OCI-LY7 (cell line): ENCODE data around the gene KLHDC8A.

Source experiments
- EZH2phosphoT487 ChIP-seq: fragments of 200-600 bp; sonication (generic); IDR thresholded peaks from 2 replicates; pipeline ENCODE4 v1.6.1; 2018; ENCODE audit warnings: low read depth, borderline replicate concordance, mild to moderate bottlenecking, mixed run types, antibody characterized with exemption, low read length, moderate library complexity, mixed read lengths
- TF ChIP-seq, protein P1 (sequence below): fragments of 200-600 bp; sonication (generic); conservative IDR thresholded peaks from 2 replicates; pipeline ENCODE4 v1.5.1; 2014; ENCODE audit warnings: mild to moderate bottlenecking, antibody characterized with exemption, low read length, moderate library complexity, mixed read lengths

GRCh38 chr1:205358579-205358978 lies 1.9 kb upstream of the KLHDC8A start:
- TF ChIP-seq, protein P1, sequence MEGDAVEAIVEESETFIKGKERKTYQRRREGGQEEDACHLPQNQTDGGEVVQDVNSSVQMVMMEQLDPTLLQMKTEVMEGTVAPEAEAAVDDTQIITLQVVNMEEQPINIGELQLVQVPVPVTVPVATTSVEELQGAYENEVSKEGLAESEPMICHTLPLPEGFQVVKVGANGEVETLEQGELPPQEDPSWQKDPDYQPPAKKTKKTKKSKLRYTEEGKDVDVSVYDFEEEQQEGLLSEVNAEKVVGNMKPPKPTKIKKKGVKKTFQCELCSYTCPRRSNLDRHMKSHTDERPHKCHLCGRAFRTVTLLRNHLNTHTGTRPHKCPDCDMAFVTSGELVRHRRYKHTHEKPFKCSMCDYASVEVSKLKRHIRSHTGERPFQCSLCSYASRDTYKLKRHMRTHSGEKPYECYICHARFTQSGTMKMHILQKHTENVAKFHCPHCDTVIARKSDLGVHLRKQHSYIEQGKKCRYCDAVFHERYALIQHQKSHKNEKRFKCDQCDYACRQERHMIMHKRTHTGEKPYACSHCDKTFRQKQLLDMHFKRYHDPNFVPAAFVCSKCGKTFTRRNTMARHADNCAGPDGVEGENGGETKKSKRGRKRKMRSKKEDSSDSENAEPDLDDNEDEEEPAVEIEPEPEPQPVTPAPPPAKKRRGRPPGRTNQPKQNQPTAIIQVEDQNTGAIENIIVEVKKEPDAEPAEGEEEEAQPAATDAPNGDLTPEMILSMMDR = no peak
- no peak for TF ChIP-seq EZH2phosphoT487
